ENCODE measurements around the gene DCC. TPM values are rescaled to one million over a fixed set of nuclear protein-coding genes. Genes with fewer than 3 reads are reported as not detected.

DCC gene
- total and polyA plus RNA-seq, 2 experiments from 2014 or later, result 0.53 to 0.73 TPM

DNA sequence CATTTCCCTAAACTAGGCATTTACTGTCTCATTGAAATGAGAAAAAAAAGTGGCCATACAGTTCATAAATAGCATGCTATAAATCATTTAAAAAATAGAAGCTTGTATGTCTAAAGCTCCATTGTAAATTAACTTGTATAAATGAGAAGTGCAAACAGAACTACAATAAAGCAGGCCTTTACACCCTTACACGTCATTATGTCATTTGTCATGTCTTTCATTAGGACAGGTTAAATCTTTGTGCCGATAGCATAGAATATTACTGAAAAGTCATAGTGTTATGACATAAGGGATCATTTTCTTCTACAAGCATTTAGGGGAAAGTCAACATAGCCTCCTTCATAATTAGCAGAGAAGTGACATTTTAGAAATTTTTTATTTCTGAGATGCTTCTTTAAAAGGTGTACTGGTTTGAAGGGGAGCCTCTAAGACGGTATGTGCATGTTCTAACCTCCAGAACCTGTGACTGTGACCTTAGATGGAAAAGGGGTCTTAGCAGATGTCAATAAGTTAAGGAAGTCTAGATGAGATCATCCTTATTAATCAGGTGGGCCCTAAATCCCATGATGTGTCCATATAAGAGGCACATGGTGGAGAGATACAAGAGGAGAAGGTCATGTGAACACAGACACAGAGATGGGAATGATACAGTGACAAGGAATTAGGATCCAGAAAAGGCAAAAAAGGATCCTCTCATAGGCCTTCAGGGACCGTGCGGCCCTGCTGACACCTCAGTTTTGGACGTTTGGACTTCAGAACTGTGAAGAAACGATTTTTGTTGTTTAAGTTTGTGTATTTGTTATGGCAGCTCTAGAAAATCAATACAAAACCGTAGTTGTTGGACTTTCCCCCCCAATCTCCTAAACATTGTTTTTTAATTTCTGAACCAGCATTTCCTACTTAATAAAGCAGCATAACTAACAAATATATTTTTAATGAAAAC, 1020.8 kb downstream of the DCC start:
- no peaks in the 10 kb centered on the region for H3K4me1 Mint-ChIP-seq
- no peak for TF ChIP-seq ZNF114 (CRISPR knock-in tag; IDR thresholded peaks at IDR 0.05)
- no peak for TF ChIP-seq NANOG (IDR thresholded peaks at IDR 0.05; ENCODE audit: borderline replicate concordance)
- no peak for TF ChIP-seq EZH2phosphoT487 (IDR thresholded peaks at IDR 0.05; ENCODE audit: unreplicated experiment)
- no peak for TF ChIP-seq ZNF331 (CRISPR knock-in tag; IDR thresholded peaks at IDR 0.05; ENCODE audit: low read depth)
- TF ChIP-seq, protein P1, sequence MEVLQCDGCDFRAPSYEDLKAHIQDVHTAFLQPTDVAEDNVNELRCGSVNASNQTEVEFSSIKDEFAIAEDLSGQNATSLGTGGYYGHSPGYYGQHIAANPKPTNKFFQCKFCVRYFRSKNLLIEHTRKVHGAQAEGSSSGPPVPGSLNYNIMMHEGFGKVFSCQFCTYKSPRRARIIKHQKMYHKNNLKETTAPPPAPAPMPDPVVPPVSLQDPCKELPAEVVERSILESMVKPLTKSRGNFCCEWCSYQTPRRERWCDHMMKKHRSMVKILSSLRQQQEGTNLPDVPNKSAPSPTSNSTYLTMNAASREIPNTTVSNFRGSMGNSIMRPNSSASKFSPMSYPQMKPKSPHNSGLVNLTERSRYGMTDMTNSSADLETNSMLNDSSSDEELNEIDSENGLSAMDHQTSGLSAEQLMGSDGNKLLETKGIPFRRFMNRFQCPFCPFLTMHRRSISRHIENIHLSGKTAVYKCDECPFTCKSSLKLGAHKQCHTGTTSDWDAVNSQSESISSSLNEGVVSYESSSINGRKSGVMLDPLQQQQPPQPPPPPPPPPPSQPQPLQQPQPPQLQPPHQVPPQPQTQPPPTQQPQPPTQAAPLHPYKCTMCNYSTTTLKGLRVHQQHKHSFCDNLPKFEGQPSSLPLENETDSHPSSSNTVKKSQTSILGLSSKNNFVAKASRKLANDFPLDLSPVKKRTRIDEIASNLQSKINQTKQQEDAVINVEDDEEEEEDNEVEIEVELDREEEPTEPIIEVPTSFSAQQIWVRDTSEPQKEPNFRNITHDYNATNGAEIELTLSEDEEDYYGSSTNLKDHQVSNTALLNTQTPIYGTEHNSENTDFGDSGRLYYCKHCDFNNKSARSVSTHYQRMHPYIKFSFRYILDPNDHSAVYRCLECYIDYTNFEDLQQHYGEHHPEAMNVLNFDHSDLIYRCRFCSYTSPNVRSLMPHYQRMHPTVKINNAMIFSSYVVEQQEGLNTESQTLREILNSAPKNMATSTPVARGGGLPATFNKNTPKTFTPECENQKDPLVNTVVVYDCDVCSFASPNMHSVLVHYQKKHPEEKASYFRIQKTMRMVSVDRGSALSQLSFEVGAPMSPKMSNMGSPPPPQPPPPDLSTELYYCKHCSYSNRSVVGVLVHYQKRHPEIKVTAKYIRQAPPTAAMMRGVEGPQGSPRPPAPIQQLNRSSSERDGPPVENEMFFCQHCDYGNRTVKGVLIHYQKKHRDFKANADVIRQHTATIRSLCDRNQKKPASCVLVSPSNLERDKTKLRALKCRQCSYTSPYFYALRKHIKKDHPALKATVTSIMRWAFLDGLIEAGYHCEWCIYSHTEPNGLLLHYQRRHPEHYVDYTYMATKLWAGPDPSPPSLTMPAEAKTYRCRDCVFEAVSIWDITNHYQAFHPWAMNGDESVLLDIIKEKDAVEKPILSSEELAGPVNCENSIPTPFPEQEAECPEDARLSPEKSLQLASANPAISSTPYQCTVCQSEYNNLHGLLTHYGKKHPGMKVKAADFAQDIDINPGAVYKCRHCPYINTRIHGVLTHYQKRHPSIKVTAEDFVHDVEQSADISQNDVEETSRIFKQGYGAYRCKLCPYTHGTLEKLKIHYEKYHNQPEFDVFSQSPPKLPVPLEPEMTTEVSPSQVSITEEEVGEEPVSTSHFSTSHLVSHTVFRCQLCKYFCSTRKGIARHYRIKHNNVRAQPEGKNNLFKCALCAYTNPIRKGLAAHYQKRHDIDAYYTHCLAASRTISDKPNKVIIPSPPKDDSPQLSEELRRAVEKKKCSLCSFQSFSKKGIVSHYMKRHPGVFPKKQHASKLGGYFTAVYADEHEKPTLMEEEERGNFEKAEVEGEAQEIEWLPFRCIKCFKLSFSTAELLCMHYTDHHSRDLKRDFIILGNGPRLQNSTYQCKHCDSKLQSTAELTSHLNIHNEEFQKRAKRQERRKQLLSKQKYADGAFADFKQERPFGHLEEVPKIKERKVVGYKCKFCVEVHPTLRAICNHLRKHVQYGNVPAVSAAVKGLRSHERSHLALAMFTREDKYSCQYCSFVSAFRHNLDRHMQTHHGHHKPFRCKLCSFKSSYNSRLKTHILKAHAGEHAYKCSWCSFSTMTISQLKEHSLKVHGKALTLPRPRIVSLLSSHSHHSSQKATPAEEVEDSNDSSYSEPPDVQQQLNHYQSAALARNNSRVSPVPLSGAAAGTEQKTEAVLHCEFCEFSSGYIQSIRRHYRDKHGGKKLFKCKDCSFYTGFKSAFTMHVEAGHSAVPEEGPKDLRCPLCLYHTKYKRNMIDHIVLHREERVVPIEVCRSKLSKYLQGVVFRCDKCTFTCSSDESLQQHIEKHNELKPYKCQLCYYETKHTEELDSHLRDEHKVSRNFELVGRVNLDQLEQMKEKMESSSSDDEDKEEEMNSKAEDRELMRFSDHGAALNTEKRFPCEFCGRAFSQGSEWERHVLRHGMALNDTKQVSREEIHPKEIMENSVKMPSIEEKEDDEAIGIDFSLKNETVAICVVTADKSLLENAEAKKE (CRISPR knock-in tag; IDR thresholded peaks at IDR 0.05), result no peak
- no peak for TF ChIP-seq POLR2AphosphoS5 (IDR thresholded peaks at IDR 0.05; ENCODE audit: low read depth)
- no peak for TF ChIP-seq STAT1 (IDR thresholded peaks at IDR 0.05; ENCODE audit: unreplicated experiment)
- no peak for TF ChIP-seq CREB1 (CRISPR knock-in tag; IDR thresholded peaks at IDR 0.05; ENCODE audit: low read depth)
- no peak for TF ChIP-seq JUNB (IDR thresholded peaks at IDR 0.05; ENCODE audit: unreplicated experiment)
- TF ChIP-seq, protein P2, sequence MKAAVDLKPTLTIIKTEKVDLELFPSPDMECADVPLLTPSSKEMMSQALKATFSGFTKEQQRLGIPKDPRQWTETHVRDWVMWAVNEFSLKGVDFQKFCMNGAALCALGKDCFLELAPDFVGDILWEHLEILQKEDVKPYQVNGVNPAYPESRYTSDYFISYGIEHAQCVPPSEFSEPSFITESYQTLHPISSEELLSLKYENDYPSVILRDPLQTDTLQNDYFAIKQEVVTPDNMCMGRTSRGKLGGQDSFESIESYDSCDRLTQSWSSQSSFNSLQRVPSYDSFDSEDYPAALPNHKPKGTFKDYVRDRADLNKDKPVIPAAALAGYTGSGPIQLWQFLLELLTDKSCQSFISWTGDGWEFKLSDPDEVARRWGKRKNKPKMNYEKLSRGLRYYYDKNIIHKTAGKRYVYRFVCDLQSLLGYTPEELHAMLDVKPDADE (IDR thresholded peaks at IDR 0.05), result no peak
- TF ChIP-seq EZH2 (IDR thresholded peaks at IDR 0.05; ENCODE audit: low read depth, unreplicated experiment), result no peak
- TF ChIP-seq, protein P3, sequence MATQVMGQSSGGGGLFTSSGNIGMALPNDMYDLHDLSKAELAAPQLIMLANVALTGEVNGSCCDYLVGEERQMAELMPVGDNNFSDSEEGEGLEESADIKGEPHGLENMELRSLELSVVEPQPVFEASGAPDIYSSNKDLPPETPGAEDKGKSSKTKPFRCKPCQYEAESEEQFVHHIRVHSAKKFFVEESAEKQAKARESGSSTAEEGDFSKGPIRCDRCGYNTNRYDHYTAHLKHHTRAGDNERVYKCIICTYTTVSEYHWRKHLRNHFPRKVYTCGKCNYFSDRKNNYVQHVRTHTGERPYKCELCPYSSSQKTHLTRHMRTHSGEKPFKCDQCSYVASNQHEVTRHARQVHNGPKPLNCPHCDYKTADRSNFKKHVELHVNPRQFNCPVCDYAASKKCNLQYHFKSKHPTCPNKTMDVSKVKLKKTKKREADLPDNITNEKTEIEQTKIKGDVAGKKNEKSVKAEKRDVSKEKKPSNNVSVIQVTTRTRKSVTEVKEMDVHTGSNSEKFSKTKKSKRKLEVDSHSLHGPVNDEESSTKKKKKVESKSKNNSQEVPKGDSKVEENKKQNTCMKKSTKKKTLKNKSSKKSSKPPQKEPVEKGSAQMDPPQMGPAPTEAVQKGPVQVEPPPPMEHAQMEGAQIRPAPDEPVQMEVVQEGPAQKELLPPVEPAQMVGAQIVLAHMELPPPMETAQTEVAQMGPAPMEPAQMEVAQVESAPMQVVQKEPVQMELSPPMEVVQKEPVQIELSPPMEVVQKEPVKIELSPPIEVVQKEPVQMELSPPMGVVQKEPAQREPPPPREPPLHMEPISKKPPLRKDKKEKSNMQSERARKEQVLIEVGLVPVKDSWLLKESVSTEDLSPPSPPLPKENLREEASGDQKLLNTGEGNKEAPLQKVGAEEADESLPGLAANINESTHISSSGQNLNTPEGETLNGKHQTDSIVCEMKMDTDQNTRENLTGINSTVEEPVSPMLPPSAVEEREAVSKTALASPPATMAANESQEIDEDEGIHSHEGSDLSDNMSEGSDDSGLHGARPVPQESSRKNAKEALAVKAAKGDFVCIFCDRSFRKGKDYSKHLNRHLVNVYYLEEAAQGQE (IDR thresholded peaks at IDR 0.05; ENCODE audit: unreplicated experiment), result no peak
- TF ChIP-seq, protein P4, sequence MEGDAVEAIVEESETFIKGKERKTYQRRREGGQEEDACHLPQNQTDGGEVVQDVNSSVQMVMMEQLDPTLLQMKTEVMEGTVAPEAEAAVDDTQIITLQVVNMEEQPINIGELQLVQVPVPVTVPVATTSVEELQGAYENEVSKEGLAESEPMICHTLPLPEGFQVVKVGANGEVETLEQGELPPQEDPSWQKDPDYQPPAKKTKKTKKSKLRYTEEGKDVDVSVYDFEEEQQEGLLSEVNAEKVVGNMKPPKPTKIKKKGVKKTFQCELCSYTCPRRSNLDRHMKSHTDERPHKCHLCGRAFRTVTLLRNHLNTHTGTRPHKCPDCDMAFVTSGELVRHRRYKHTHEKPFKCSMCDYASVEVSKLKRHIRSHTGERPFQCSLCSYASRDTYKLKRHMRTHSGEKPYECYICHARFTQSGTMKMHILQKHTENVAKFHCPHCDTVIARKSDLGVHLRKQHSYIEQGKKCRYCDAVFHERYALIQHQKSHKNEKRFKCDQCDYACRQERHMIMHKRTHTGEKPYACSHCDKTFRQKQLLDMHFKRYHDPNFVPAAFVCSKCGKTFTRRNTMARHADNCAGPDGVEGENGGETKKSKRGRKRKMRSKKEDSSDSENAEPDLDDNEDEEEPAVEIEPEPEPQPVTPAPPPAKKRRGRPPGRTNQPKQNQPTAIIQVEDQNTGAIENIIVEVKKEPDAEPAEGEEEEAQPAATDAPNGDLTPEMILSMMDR (conservative IDR thresholded peaks at IDR 0.05; ENCODE audit: low read depth in 2 of 2), result no peak
- ATAC-seq, result no peak

More for the DNA sequence above, 1020.8 kb downstream of the DCC start:
- H3K27ac Mint-ChIP-seq, result no peak overlapping the region
- Histone ChIP-seq H3K27ac (ENCODE audit: low read depth) (no peak overlapping the region), H4K20me1 (replicated peaks; ENCODE audit: insufficient read depth) (no peaks in the 10 kb centered on the region), H3K27me3 (ENCODE audit: insufficient read depth) (no peaks in the 10 kb centered on the region), H3K4me2 (no peak overlapping the region), H3F3A (replicated peaks; ENCODE audit: low read depth) (no peaks in the 10 kb centered on the region), H3K9me2 (ENCODE audit: insufficient read depth) (no peaks in the 10 kb centered on the region), H2AFZ (no peak overlapping the region), H3K36me3 (ENCODE audit: insufficient read depth) (no peaks in the 10 kb centered on the region), H3K79me2 (replicated peaks; ENCODE audit: insufficient read depth) (no peaks in the 10 kb centered on the region), H3K4me3 (no peak overlapping the region), H3K4me1 (ENCODE audit: insufficient read depth) (no peaks in the 10 kb centered on the region)
- no peak for DNase-seq (ENCODE audit: low spot score)
- no peaks in the 10 kb centered on the region for H3K36me3 Mint-ChIP-seq (ENCODE audit: low read depth)
- no peaks in the 10 kb centered on the region for H3K9me3 Mint-ChIP-seq
- H3K27me3 Mint-ChIP-seq (ENCODE audit: insufficient read depth, low read depth, poor library complexity), result no peaks in the 10 kb centered on the region
- no peak overlapping the region for H3K4me3 Mint-ChIP-seq

Measured in GM23338 (cell line).